Hepatocyte (in vitro differentiated cells): ENCODE data around the gene UBR2. TPM values are rescaled to one million over a fixed set of nuclear protein-coding genes. Genes with fewer than 3 reads are reported as not detected.

Experiments
- DNase-seq: peaks from one replicate; pipeline ENCODE4 v3.0.0-alpha.2; 2016; ENCODE audit warnings: low spot score
- H2AFZ ChIP-seq: fragments of 200-600 bp; sonication (generic); 2 replicates; pipeline ENCODE4 v1.6.0; 2016; ENCODE audit warnings: antibody characterized with exemption, mild to moderate bottlenecking
- H3K27ac ChIP-seq: fragments of 200-600 bp; sonication (generic); 2 replicates; pipeline ENCODE4 v1.5.1; 2016; ENCODE audit warnings: mild to moderate bottlenecking
- H3K27me3 ChIP-seq: fragments of 200-600 bp; sonication (generic); 2 replicates; pipeline ENCODE4 v1.6.1; 2016
- H3K36me3 ChIP-seq: fragments of 200-600 bp; sonication (generic); replicated peaks from 2 replicates; pipeline ENCODE4 v1.5.1; 2016; ENCODE audit warnings: low read depth; ENCODE audit not compliant: insufficient read depth
- H3K4me1 ChIP-seq: fragments of 200-600 bp; sonication (generic); 2 replicates; pipeline ENCODE4 v1.5.1; 2016; ENCODE audit warnings: mild to moderate bottlenecking, moderate library complexity; ENCODE audit not compliant: insufficient read depth
- H3K4me2 ChIP-seq: fragments of 200-600 bp; sonication (generic); 2 replicates; pipeline ENCODE4 v1.6.0; 2016
- H3K4me3 ChIP-seq: fragments of 200-600 bp; sonication (generic); 2 replicates; pipeline ENCODE4 v1.5.1; 2016; ENCODE audit warnings: mild to moderate bottlenecking
- H3K79me2 ChIP-seq: fragments of 200-600 bp; sonication (generic); 2 replicates; pipeline ENCODE4 v1.6.0; 2017; ENCODE audit warnings: mild to moderate bottlenecking
- H3K9me2 ChIP-seq: fragments of 200-600 bp; sonication (generic); replicated peaks from 2 replicates; pipeline ENCODE4 v1.6.0; 2017; ENCODE audit warnings: mild to moderate bottlenecking; ENCODE audit not compliant: insufficient read depth
- H3K9me3 ChIP-seq: fragments of 200-600 bp; sonication (generic); 2 replicates; pipeline ENCODE4 v1.5.1; 2016; ENCODE audit warnings: low read depth, mild to moderate bottlenecking
- H4K20me1 ChIP-seq: fragments of 200-600 bp; sonication (generic); 2 replicates; pipeline ENCODE4 v1.6.0; 2016; ENCODE audit warnings: mild to moderate bottlenecking; ENCODE audit not compliant: insufficient read depth, poor library complexity, severe bottlenecking
- CTCF ChIP-seq: fragments of 200-600 bp; sonication (generic); IDR thresholded peaks from 2 replicates; pipeline ENCODE4 v1.5.1; 2016; ENCODE audit warnings: antibody characterized with exemption, mild to moderate bottlenecking; ENCODE audit not compliant: poor library complexity
- EZH2 ChIP-seq: fragments of 200-600 bp; sonication (generic); IDR thresholded peaks from 2 replicates; pipeline ENCODE4 v1.6.1; 2016; ENCODE audit warnings: antibody characterized with exemption, mild to moderate bottlenecking, borderline replicate concordance
- EZH2phosphoT487 ChIP-seq: fragments of 200-600 bp; sonication (generic); IDR thresholded peaks from one replicate; pipeline ENCODE4 v1.6.1; 2018; ENCODE audit warnings: antibody characterized with exemption, mild to moderate bottlenecking, low read depth, moderate library complexity; ENCODE audit not compliant: unreplicated experiment, severe bottlenecking
- WGBS: methylation state at CpG from one replicate; pipeline ENCODE4 v1.1.6; 2016; ENCODE audit warnings: low lambda C conversion rate; ENCODE audit errors: missing lambda C conversion rate; 5-methylcytosine and 5-hydroxymethylcytosine counted together
- polyA plus RNA-seq: library from polyadenylated mRNA; unstranded; fragments of >200 nt; fragmentation: Nextera tagmentation; extraction: Ambion mirVana; gene quantifications from 2 replicates; pipeline ENCODE4 v1.2.1, GENCODE V29; 2016
- total RNA-seq: library from RNA; depleted of rRNA; stranded (reverse); fragments of >200 nt; gene quantifications from 2 replicates; pipeline ENCODE4 v1.2.3, GENCODE V29; 2014

The UBR2 gene
- total and polyA plus RNA-seq, 2 experiments from 2014 or later: 8.1 to 24.4 TPM

GRCh38 chr6:42550277-42550676 lies 13.6 kb upstream of the UBR2 start:
- Histone ChIP-seq H3K9me2 (no peaks in the 10 kb centered on the region), H3K79me2 (no peaks in the 10 kb centered on the region), H3K4me2 (no peak overlapping the region), H3K4me3 (no peak overlapping the region), H2AFZ (peak overlapping the region; percentile 2), H3K36me3 (no peaks in the 10 kb centered on the region), H3K27ac (no peak overlapping the region), H4K20me1 (no peaks in the 10 kb centered on the region), H3K4me1 (peaks cover 8% of the 10 kb centered on the region), H3K9me3 (no peaks in the 10 kb centered on the region), H3K27me3 (no peaks in the 10 kb centered on the region)
- 58% methylated on average over 1 of the region's 1 CpG for WGBS
- no peak for DNase-seq
- TF ChIP-seq EZH2phosphoT487: no peak
- TF ChIP-seq EZH2: no peak
- no peak for TF ChIP-seq CTCF

GRCh38 chr6:42551217-42551616 lies 12.6 kb upstream of the UBR2 start:
- Histone ChIP-seq H4K20me1 (no peaks in the 10 kb centered on the region), H3K36me3 (no peaks in the 10 kb centered on the region), H3K4me2 (no peak overlapping the region)

GRCh38 chr6:42552380-42552779 lies 11.4 kb upstream of the UBR2 start:
- 71% methylated on average over 5 of the region's 5 CpGs for WGBS
- no peak for TF ChIP-seq EZH2phosphoT487
- TF ChIP-seq CTCF: no peak
- no peak for TF ChIP-seq EZH2
- Histone ChIP-seq H3K4me2 (no peak overlapping the region), H3K9me2 (no peaks in the 10 kb centered on the region), H3K79me2 (no peaks in the 10 kb centered on the region), H3K4me1 (peaks cover 8% of the 10 kb centered on the region), H3K9me3 (no peaks in the 10 kb centered on the region), H4K20me1 (no peaks in the 10 kb centered on the region), H3K27ac (no peak overlapping the region), H3K27me3 (no peaks in the 10 kb centered on the region), H2AFZ (no peak overlapping the region), H3K4me3 (no peak overlapping the region), H3K36me3 (no peaks in the 10 kb centered on the region)
- no peak for DNase-seq

More at GRCh38 chr6:42551217-42551616, 12.6 kb upstream of the UBR2 start:
- no peak overlapping the region for H3K4me3 ChIP-seq
- no peak for DNase-seq
- H3K27me3 ChIP-seq: no peaks in the 10 kb centered on the region
- H3K9me3 ChIP-seq: no peaks in the 10 kb centered on the region
- 83% methylated on average over 1 of the region's 1 CpG for WGBS
- H2AFZ ChIP-seq: no peak overlapping the region
- peaks cover 12% of the 10 kb centered on the region for H3K4me1 ChIP-seq
- no peaks in the 10 kb centered on the region for H3K9me2 ChIP-seq
- no peaks in the 10 kb centered on the region for H3K79me2 ChIP-seq
- TF ChIP-seq CTCF (no peak), EZH2phosphoT487 (no peak), EZH2 (no peak)
- no peak overlapping the region for H3K27ac ChIP-seq
